HFF-Myc (cell line): ENCODE results near the gene MCF2L2.

ENCODE experiments used
- DNase-seq: peaks from one replicate; pipeline ENCODE4 v3.0.0-alpha.2; 2011; ENCODE audit warnings: low read depth; ENCODE audit errors: extremely low read depth
- H3K4me3 ChIP-seq: replicated peaks from 2 replicates; pipeline ENCODE4 v1.5.1; 2011; ENCODE audit warnings: low read depth, mild to moderate bottlenecking, control low read depth, low read length
- TF ChIP-seq, protein P1 (sequence below): IDR thresholded peaks from 2 replicates; pipeline ENCODE4 v1.5.1; 2012; ENCODE audit warnings: mild to moderate bottlenecking, low read depth, low read length, control low read depth; ENCODE audit errors: missing control alignments

The MCF2L2 gene

DNA sequence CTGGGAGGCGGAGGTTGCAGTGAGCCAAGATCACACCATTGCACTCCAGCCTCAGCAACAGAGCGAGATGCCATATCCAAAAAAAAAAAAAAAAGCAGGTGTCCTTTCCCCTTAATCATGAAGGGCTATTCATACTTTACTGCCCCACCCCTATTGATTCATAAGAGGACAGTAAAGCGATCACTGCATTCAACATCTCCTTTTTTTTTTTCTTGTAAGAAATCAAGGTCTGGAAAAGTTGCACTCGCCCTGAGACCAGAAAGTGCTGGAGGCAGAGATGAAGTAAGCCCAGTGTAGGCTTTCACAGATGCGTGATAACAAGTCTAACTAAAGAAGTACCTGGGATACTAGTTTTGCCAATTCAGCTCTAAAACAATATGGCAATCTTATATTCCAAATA is 151.2 kb downstream of the MCF2L2 start:
- TF ChIP-seq, protein P1, sequence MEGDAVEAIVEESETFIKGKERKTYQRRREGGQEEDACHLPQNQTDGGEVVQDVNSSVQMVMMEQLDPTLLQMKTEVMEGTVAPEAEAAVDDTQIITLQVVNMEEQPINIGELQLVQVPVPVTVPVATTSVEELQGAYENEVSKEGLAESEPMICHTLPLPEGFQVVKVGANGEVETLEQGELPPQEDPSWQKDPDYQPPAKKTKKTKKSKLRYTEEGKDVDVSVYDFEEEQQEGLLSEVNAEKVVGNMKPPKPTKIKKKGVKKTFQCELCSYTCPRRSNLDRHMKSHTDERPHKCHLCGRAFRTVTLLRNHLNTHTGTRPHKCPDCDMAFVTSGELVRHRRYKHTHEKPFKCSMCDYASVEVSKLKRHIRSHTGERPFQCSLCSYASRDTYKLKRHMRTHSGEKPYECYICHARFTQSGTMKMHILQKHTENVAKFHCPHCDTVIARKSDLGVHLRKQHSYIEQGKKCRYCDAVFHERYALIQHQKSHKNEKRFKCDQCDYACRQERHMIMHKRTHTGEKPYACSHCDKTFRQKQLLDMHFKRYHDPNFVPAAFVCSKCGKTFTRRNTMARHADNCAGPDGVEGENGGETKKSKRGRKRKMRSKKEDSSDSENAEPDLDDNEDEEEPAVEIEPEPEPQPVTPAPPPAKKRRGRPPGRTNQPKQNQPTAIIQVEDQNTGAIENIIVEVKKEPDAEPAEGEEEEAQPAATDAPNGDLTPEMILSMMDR = no peak
- no peak for DNase-seq
- H3K4me3 ChIP-seq = no peak overlapping the region

DNA sequence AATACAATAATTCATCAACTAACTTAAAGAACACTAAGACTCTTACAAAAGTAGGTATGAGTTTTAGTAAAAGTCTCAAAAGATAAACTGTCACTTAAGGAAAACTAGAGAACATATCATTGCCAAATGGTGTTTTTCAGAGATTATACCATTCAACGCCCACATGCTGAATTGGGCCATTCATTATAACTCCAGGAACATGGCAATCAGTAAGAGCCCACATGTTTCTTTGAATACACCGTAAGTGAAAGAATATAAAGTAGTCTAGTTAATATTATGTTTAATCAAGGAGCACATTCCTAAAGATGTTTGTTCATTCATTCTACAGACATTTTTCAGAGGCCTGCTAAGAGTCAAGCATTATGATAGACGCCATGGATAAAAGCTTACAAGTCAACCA is 152.5 kb downstream of the MCF2L2 start:
- DNase-seq = no peak
- TF ChIP-seq, protein P1 = no peak
- H3K4me3 ChIP-seq = no peak overlapping the region

DNA sequence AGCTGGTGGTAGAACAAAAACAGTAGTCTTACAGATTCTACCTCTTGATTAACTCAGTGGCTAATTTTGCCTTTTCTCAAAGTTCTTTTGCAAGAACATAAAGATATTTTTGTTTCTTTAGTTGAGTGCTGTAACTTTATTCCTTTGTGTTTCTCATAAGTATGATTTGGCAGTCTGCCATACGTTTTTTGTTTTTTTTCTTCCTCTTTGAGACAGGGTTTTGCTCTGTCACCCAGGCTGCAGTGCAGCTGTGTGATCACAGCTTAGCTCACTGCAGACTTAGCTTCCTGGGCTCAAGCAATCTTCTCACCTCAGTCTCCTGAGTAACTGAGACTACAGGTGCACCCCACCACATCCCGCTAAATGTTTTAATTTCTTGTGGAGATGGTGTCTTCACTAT is 153.0 kb downstream of the MCF2L2 start:
- TF ChIP-seq, protein P1 = no peak
- H3K4me3 ChIP-seq = no peak overlapping the region
- DNase-seq = no peak

DNA sequence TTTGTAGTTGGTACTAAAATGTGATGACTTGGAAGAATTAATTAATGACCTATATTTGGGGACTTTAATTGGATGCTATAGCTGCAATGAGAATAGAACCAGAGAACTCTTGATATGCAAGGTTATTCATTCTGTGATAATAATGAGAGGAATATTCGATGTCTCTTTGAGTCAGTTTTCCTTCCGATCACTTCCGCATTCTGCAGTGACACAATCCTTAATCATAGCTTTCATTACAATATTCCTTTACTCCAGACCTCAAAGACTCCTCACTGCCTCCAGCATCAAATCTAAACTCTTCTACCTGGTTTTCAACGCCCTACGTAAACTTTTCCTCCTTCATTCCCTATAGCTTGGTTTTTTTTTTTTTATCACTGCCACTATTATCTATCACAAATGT is 153.8 kb downstream of the MCF2L2 start:
- TF ChIP-seq, protein P1 = no peak
- no peak for DNase-seq
- H3K4me3 ChIP-seq = no peak overlapping the region

DNA sequence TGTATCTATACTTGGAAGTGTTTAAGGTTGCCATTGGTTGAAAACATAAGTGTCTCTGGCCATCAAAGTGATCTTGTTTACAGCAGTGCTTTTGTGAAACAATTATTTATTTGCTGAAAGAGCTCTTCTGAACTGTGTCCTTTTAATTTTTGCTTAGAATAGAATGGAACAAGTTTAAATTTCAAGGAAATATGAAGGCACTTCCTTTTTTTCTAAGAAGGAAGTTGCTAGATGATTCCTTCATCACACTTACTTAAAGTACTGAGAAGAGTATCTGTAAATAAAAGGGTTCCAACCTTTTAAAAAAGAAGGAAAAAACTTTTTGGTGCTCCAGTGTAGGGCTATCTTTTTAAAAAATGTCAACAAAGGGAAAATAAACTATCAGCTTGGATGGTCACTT is 155.6 kb downstream of the MCF2L2 start:
- H3K4me3 ChIP-seq = no peak overlapping the region
- TF ChIP-seq, protein P1 = no peak
- DNase-seq = no peak

DNA sequence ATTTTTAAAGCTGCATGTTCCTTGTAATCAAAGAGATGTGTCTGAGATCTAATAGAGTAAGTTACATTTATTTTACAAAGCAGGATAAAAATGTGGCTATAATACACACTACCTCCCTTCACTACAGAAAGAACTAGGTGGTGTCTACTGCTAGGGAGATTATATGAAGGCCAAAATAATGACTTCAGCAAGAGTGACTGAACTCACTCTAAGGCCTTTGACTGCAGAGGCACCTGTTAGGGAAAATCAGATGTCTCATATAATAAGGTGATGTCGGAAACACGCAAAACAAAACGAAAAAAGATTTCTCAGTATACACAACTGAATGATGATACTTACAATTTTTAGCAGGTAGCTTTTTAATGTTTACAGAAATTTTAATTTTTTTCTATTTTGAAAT is 156.3 kb downstream of the MCF2L2 start:
- TF ChIP-seq, protein P1 = no peak
- DNase-seq = no peak
- no peak overlapping the region for H3K4me3 ChIP-seq

DNA sequence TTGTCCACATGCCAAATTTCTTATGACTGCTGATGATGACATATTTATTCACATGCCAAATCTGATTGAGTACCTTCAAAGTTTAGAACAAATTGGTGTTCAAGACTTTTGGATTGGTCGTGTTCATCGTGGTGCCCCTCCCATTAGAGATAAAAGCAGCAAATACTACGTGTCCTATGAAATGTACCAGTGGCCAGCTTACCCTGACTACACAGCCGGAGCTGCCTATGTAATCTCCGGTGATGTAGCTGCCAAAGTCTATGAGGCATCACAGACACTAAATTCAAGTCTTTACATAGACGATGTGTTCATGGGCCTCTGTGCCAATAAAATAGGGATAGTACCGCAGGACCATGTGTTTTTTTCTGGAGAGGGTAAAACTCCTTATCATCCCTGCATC is 158.1 kb downstream of the MCF2L2 start:
- TF ChIP-seq, protein P1 = no peak

More for the DNA sequence above, 158.1 kb downstream of the MCF2L2 start:
- H3K4me3 ChIP-seq = no peak overlapping the region
- DNase-seq = no peak
